Head of caudate nucleus (tissue), 42 donors: ENCODE results near the gene PHF23.
A peak's percentile ranks its signal among the peaks of the same experiment; 100 is the strongest.

Source experiments
- DNase-seq, 42 donors: peaks; one replicate each; pipeline versions ENCODE4 v3.0.0 to v3.0.0-alpha.2; 2020 to 2021; ENCODE audit warnings: mixed read lengths in 7 of 42
- intact Hi-C: fragments of 100-400 bp; cut with DNase I; formaldehyde crosslinking; loops from one replicate; pipeline ENCODE4 v1.15.0; 2022

The PHF23 gene

GRCh38 chr17:7215136-7215638 is 24.1 kb downstream of the PHF23 start:
- DNase-seq: no peak
- intact Hi-C loops: no loop called here

- intact Hi-C loops: no loop called here
- peak; percentile 88 to 98 (median 96) for DNase-seq
Observed at GRCh38 chr17:7214300-7215135, 24.7 kb downstream of the PHF23 start.

- peak; percentile 68 to 96 (median 85) for DNase-seq
- intact Hi-C loops: no loop called here
Observed at GRCh38 chr17:7213895-7214299, 25.4 kb downstream of the PHF23 start.

- peak in 1 of 42 donors; percentile 16 for DNase-seq
- intact Hi-C loops: no loop called here
Observed at GRCh38 chr17:7211491-7212273, 27.6 kb downstream of the PHF23 start.

GRCh38 chr17:7208754-7209460 is 30.4 kb downstream of the PHF23 start:
- no peak for DNase-seq

GRCh38 chr17:7208027-7208571 is 31.2 kb downstream of the PHF23 start:
- intact Hi-C loops: no loop called here
- DNase-seq: no peak

More at GRCh38 chr17:7208754-7209460, 30.4 kb downstream of the PHF23 start:
- intact Hi-C loops: no loop called here

- DNase-seq: no peak
- intact Hi-C loops: no loop called here
Observed at GRCh38 chr17:7207120-7208001, 31.9 kb downstream of the PHF23 start.

- intact Hi-C loops: no loop called here
- no peak for DNase-seq
Observed at GRCh38 chr17:7205561-7205960, 33.7 kb downstream of the PHF23 start.

GRCh38 chr17:7204828-7205461 is 34.3 kb downstream of the PHF23 start:
- intact Hi-C loops: no loop called here
- peak; percentile 55 to 91 (median 78) for DNase-seq

- no peak for DNase-seq
- intact Hi-C loops: no loop called here
Observed at GRCh38 chr17:7204336-7204735, 34.9 kb downstream of the PHF23 start.

- no peak for DNase-seq
- intact Hi-C loops: no loop called here
Observed at GRCh38 chr17:7203391-7203790, 35.9 kb downstream of the PHF23 start.

GRCh38 chr17:7196651-7197401 is 42.4 kb downstream of the PHF23 start:
- DNase-seq: no peak
- intact Hi-C loops: no loop called here

- intact Hi-C loops: no loop called here
- no peak for DNase-seq
Observed at GRCh38 chr17:7195971-7196370, 43.3 kb downstream of the PHF23 start.

- intact Hi-C loops: no loop called here
- no peak for DNase-seq
Observed at GRCh38 chr17:7192271-7192937, 46.9 kb downstream of the PHF23 start.

- DNase-seq: peak in 41 of 42 donors; percentile 54 to 85 (median 70)
- intact Hi-C loops: no loop called here
Observed at GRCh38 chr17:7191571-7192270, 47.5 kb downstream of the PHF23 start.

GRCh38 chr17:7191069-7191468 is 48.2 kb downstream of the PHF23 start:
- DNase-seq: peak in 5 of 42 donors; percentile 32 to 47 (median 36)
- intact Hi-C loops: no loop called here
